NCI-H2107 (cell line): ENCODE results near the gene ZNRF2.
A peak's percentile ranks its signal among the peaks of the same experiment; 100 is the strongest.

Source experiments
- DNase-seq: peaks from one replicate; lab custom pipeline; 2025; lab: John Stamatoyannopoulos, UW

The ZNRF2 gene

DNA sequence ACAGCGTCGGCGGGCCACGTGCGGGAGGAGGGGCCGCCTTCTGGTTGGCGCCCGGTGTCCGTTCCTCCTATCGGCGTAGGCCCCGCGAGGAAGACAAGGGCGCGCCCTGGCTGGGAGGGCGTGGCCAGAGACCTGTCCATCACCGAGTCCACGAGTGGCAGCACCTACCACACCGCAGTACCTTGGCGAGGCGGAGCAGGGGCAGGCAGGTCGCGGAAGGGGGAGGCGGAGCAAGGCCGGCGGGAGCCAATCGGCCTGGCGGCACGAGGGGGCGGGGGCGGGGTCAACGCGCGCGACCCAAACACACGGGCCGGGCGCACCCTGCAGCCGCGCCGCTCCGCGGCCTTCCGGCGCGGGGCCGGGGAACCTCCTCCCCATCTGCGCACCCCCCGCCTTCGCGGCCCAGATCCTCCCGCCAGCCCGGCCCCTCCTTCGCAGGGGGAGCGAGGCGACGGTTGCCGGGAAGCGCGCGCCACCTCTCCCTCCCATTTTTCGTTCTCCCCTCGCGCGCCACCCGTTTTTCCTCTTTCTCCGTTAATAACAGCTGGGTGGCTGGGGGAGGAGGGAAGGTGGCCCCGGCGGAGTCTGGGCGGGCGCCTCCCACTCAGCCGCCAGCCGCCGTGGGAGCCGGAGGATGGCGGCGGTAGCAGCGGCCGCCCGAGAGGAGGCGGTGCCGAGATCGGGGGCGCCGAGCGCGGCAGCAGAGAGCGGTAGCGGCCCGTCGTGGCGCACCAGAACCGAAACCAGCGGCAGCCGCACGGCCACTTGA is at the start of gene ZNRF2:
Gene ZNRF2 (plus strand): TSS at position 300 of the 769 bp plus-strand sequence. CDS start 761 bp downstream, outside the sequence.
- DNase-seq: peak; percentile 99

DNA sequence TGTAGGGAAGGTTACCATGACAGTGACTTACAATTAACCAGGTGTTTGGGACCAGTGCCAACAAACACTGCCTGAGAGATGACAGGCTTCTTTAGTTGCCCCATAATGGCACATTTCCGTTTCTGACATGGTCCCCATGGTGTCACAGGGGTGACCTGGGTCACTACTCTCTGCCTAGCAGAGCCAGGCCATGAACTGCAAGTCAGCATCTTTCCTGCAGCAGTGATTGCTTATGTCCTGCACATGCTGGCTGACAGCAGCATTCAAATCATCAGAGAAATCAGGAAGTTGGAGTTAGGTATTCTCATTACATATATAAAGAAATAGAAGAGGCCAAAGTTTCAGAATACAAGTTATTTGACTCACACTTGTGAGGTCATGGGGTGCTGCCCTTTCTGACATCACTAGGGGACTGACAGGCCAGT is 47.1 kb upstream of the ZNRF2 start:
- no peak for DNase-seq

DNA sequence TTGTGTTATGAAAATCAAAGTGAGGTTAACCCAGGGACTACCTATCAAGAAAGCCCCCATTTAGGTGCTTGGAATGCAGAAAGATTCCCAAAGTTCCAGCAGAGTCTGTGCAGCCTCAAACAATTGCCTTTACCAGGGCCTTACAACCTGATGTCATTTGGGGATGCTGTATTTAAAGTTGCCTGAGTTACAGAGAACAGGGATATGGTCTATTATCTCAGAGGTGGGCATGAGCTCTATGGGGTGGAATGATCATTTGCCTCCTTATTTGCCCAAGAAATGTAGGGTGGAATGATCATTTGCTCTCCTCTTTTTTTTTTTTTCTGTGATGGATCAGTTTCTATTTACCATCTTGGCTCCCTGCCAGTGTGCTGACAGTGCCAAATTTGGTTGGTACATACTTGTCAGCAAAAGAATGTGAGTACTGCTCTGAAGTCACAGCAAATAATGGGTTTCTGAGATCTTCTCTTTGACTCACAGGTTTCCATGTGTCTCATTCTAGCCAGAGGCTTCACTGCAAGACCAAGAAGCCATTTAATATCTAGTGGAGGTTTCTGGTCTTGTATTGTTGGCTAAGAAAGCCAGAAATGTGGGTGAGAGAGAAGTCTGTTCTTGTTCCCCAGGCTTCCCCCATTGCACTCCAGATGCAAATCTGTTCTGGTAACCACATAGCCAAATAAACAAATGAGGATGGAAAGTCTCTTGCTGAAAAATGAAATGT is 45.5 kb upstream of the ZNRF2 start:
- peak; percentile 49 for DNase-seq

DNA sequence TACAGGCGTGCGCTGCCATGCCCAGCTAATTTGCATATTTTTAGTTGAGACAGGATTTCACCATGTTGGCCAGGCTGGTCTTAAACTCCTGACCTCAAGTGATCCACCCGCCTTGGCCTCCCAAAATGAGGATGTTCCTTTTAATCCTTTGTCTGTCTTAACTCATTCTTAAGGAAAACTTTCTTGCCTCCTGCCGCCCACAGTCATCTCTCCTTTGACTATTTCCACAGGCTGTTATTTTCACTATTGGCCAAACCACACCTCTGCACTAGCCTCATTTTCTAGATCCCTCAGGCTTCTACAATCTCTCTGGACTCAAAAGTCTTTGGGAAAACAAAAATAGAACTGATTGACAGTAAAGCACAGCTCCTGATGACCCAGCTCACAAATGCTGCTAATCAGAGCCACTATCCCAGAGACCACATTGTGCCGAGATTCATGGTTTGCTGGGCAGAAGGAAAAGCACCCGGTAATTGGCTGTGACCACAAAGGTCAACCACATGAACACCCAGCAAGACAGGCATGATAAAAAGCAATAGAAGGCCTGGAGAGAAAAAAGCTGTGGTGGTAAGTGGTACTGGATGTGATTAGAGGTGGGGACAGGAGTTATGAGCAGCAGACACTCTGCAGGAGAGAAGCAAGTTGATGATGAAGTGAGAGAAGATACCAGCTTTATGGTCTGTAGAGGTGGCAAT is 44.1 kb upstream of the ZNRF2 start:
- DNase-seq: no peak

DNA sequence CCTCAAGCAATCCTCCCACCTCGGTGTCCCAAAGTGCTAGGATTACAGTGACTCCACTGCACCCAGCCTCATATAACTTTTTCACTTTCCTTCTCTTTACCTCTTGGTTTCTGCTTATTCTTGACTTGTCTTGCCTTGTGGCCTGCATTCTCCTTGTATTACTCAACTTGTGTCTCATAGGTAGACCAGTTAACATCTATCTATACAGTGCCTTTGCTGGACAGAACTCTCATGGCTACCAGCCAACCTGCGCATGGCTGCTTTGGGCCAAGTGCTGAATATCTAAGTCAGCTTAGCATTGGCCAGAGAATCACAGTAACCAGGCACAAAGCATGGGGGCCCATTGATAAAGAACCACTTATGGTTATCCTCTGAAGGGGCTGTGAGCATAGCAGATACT is 42.6 kb upstream of the ZNRF2 start:
- no peak for DNase-seq

DNA sequence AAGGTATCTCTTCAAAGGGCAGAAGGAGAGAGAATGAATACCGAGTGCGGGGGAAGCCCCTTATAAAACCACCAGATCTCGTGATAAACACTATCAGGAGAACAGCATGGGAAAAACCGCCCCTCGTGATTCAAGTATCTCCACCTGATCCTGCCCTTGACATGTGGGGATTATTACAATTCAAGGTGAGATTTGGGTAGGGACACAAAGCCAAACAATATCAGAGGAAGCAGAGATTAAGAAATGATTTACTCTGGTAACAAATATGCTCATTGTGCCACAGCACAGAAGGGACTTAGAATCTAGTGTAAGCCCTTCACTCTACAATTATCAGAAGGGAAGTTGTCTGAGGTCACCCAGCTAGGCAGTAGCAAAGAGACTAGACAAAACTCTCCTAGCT is 40.1 kb upstream of the ZNRF2 start:
- DNase-seq: no peak

DNA sequence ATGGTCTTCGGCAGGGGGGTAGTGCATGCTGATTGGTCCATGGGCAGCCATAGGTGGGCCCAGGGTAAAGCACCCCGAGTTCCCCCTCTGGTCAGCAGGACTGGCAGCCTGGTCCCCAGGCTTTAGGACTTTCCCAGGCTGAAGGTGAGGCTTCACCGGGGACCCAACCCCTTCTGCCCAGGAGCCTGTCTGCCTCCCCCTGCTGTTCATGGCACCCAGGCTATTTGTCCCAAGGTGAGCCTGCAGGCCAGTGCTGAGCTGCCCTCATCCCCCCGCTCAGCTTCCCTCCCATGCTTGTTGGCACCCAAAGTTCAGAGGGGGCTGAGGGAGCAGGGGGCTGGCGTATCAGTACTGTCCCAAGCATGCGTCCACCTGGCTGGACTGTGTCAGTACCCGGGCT is 38.5 kb upstream of the ZNRF2 start:
- DNase-seq: no peak

DNA sequence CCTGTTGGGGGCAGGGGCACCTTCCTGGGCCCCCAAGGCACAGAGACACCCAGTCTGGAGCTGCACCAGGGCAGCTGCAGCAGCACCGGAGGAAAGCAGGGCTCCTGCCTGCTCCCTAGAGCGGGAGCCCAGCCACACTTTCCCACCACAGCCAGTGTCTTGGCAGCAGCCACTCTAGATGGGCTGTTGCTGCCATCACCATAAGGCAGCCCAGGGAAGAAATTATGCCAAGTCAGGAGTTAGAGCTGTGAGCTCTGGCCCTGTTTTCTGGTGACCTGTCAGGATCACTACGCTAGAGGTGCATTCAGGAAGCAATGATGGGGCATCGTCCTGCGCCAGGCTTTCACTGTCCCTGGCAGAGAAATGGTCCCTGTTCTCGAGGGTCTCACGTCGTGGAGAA is 38.0 kb upstream of the ZNRF2 start:
- DNase-seq: no peak

DNA sequence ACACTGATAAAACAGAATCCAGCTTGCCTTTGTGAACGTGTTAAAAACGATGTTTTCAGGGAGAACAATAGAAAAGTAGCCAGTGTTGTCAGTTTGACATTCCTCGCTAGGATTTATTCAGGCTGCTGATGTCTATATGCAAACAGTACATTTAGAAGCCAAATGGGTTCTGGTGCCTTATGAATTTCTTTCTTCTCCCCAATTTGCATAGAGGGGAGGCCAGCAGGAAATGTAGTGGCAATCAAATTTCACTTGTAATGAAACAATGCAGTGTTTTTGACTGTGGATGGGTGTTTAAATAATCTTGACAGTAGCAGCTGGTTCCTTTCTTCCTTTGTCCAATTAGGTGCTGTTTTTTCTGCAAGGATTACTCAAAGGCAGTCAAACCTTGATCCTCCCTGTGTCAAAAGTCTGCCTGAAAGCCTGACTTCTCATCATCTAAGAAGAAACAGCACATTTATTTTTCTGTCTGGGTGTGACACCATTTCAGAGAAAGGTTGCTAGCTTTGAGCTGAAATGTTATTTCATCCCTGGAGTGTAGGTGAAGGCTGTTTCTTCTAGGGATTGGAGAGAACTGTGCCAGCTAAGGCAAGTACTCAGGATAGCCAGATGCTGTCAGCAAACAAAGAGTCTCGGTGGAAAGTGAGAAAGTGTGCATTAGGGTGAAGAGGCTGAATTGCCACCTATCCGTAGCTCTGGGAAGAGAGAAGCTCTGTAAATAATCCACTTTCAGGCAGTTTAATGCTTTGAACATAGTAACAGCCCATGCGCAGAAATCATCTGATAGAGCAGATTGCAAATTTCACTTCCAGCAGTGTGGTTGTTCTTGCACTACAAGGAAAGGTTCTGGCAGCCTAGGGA is 36.6 kb upstream of the ZNRF2 start:
- no peak for DNase-seq

DNA sequence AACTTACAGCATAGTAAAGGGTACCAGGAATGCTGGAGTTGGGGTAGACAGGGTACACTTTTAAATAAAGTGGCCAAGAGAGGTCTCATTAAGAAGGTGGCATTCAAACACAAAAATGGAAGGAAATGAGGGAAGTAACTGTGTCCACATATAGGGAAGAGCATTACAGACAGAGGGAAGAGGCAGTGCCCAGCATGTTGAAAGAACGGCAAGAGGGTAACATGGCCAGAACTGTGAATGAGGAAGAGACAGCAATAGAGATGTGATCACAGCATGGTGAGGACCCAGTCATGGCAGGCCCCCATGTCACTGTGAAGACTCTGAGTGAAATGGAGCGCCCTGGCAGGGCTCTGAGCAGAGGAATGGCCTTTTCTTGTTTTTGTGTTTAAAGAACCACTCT is 35.1 kb upstream of the ZNRF2 start:
- DNase-seq: no peak

DNA sequence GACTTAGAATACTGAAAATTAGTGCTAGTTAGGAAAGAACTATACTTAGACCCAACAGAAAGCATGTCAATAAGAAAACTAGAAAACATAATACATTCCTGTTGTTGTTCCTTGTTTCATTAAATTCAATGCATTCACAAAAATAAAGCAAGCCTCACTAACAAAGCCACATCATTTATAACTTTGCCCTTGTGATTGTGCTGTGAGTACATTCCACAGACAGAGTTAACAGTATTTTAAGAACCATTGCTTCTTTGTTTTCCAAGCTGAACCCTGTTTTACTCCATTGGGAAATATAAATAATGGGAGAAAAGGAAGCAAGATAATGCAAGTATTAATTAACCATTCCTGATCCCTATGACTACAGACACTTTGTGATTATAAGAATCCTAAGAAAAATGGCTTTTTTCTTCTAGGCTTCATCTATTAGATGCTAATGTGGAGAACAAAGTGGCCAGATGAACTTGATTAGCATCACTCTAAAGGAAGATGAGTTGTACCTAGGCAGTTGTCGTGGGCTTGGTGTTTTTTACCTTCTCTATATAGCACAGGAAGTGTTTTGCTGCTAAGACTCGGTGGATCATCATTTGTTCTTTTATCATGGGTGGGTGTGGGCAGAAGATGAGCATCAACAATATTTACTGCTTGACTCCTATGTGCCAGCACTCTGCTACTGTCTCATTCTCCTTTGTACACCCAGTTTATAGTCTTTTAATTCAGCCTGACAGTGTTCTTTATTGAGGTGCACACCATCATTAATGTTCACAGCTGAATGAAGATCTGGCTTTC is 34.2 kb upstream of the ZNRF2 start:
- DNase-seq: no peak

DNA sequence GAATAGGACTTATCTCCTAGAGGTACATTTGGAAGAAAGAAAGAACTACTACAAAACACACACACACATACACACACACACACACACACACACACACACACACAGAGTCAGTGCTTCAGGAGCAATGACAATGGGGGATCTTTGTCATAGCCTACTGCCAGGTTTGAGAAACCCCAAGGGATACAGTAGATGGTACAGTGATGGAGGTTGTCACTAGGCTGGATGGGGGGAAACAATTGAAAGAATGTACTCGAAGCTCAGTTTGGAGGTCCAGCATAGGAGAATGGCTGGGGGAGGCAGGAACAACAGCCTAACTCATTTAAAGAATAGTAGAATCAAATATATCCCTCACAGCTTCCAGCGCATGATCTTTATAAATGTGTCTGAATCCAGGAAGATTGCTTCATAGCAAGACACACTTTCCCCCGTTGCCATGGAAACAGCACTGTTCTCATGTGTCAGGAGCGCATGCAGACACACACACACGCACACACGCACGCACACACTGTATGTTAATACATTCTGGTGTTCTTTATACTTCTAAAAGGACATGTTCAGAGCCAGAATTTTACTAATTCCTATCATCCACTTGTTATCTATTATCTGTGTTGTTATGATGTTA is 32.6 kb upstream of the ZNRF2 start:
- no peak for DNase-seq

DNA sequence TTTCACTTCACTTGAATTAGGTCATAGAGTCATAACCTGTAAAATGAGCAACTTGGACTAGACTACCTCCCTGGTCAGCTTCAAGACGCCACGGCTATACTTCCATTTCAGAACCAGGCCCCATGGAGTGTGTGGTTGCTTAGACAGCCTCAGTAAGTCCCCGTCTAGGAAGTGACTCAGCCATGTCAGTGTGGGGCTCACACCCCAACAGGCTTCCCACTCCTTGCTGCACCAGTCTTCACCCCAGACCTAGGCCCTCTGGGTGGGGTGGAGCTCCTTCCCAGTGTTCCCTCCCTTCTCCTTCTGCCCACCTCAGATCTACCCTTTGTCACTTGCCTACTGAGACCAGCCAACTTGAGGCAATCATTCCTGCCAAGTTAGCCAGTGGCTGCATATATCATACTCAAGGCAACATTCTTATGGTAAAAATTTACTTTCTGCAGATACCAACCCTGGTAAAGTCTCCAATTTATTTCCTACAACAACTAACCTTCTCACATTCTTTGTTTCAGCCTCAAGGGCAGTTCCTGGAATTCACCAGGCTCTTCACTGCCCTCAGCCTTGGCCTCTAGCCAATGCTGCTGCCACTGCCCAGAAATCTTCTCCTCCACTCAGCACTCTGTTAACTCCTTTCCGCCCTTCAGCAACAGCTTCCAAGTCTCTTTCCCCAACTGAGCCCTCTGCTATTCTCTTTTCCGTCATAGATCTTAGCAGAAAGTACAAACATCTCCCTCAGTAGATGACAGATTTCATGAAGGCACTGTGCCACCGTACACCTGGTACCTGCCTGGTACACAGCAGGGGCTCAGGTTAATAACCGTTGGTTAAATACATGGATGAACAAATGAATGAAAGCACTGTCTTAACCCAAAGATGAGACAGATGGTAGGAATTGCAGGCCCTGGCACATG is 31.3 kb upstream of the ZNRF2 start:
- DNase-seq: no peak

DNA sequence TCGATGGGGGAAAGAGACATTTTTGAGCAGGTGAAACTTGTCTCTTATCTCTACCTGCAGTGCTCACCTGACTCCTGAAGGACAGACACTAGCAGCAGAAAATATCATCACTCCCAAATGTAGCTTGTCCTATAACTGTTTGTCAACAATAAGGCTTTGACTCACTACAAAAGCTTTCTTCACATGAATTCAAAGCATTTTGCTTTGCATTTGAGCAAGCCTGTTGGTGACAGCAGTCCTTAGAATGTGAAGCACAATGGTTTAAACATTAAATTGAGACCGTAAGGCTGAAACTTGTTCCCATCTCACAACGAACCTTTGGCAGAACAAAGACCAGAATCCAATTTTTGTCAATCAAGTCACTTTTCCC is 30.6 kb upstream of the ZNRF2 start:
- no peak for DNase-seq

DNA sequence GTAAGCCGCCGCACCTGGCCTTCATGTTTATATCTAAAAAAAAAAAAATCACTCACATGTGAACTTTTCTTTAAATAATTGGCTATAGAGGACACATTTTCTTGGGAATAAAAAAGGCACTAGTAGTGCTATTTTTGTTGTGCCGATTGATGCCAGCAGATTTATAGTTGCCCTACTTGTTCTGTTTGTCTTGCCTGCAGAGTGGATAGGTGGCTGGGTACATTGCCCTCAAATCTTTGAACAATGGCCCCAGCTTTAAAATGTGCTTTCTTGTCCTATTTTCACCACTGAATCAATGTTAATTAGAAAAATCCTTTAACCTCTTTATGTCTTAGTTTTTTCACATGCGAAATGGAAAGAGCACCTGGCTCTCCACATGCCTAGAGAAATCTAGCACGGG is 30.1 kb upstream of the ZNRF2 start:
- no peak for DNase-seq

DNA sequence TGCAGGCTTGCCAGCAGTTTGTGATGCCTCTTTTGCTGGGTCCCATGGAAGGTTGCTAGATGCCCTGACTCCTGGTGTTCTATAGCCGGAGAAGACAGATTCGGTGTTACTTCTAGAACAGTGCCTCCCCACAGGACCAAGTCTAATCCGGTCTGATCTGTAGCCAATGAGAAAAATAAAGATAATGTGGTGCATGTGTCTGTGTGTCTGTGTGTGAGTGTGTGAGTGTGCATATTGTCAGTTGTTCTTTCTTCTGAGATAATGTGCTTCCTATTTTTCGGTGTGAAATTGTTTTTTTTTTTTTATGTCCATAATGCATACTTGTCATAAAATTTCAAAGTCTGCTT is 29.7 kb upstream of the ZNRF2 start:
- DNase-seq: no peak

DNA sequence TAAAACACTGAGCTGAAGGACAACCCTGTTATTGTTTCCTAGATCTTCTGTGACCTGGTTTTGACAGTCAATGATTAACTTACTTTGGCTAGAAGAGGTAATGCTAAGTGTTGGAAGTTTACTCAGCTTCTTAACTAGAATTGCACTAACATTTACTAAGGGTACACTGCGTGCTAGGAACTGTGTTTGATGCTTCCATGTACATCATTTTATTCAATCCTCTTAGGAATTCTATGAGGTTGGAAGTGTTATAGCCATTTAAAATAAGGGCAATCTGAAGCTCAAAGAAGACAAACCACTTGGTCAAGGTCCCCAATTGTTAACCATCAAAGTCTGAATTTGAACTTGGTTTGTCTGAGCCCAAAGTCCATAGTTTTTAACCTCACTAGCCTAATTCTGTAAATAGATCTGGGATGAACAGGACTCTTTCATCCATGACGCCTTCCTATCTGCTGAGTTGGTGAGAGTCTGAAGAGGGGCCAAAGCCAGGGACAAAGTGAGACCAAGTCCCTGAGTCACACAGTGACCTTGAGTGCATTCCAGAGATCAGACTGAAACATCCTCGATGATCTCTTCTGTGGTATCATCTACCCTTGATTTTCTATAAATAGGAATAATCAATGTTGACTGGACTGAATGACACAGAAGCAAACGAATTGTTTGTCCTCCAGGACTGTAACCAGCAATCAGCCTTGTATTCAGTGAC is 29.2 kb upstream of the ZNRF2 start:
- no peak for DNase-seq

DNA sequence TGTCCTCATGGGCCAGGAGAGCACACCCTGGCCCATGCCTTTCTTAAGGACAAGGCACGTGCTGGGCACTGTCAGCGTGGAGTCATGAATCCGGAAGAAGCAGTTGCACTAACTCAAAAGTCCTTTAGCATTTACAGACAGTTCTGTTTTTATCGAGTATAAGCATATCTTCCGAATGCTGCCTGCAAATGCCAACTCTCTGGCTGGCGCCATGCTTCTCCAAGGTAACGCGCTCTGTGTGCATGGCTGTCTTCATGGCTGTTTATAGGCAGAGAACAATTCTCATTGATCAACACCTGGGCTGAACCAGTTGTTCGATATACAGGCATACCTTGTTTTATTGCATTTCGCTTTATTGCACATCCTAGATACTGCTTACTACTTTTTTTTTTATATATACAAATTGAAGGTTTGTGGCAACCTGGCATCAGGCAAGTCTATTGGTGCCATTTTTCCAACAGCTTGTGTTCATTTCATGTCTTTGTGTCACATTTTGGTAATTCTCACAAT is 28.0 kb upstream of the ZNRF2 start:
- DNase-seq: no peak

DNA sequence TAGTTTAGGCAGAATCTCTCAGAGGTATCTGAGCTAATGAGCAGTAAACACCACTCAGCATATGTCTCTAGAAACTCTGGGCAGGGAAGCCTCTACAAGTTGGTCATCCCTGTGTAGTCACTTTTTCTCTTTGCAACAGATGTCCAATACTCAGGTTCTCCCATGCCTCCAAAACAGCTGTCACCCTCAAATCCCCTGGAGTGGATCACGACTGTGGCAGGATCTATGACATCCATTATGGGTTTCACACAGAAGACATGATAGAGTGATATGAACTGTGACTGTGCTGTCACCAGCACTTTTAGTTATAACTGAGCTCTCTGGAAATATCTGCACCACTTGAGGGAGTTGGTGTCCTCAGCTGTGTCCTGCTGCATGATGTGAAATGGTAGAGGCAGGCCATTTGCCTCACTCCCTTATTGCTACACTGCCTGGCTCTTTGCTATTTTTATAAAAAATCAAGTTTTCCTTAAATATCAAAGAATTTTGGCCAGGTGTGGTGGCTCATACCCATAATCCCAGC is 24.1 kb upstream of the ZNRF2 start:
- no peak for DNase-seq
